GM12873 (cell line): Measurements from ENCODE around the gene SPTLC3.

Experiments
- CTCF ChIP-seq: IDR thresholded peaks from 2 replicates; pipeline ENCODE4 v1.5.1; 2012; ENCODE audit warnings: low read depth, mild to moderate bottlenecking, moderate library complexity, low read length, control low read depth; ENCODE audit not compliant: insufficient read depth; ENCODE audit errors: missing control alignments

Gene SPTLC3

GRCh38 chr20:13166437-13166836, 157.7 kb downstream of the SPTLC3 start:
- TF ChIP-seq CTCF, result no peak

- TF ChIP-seq CTCF, result no peak
Observed at GRCh38 chr20:13169086-13169485, 160.3 kb downstream of the SPTLC3 start.

GRCh38 chr20:13170771-13171170, 162.0 kb downstream of the SPTLC3 start:
- TF ChIP-seq CTCF, result no peak

GRCh38 chr20:13173201-13173600, 164.4 kb downstream of the SPTLC3 start:
- no peak for TF ChIP-seq CTCF

- TF ChIP-seq CTCF, result no peak
Observed at GRCh38 chr20:13174402-13174801, 165.6 kb downstream of the SPTLC3 start.

- TF ChIP-seq CTCF, result no peak
Observed at GRCh38 chr20:13180986-13181889, 172.5 kb downstream of the SPTLC3 start.

- no peak for TF ChIP-seq CTCF
Observed at GRCh38 chr20:13183005-13183404, 174.2 kb downstream of the SPTLC3 start.
